ENCODE data around the gene FANCC. TPM values are rescaled to one million over a fixed set of nuclear protein-coding genes. Genes with fewer than 3 reads are reported as not detected.
A peak's percentile ranks its signal among the peaks of the same experiment; 100 is the strongest.

FANCC gene
- total RNA-seq, 4 donors from 2014 or later, result 7.7 to 27.8 (median 9.0) TPM

- Histone ChIP-seq H3K4me1 (peaks cover 74% of the 10 kb centered on the region), H3K27ac (peak overlapping the region; percentile 82), H3K9me3 (no peaks in the 10 kb centered on the region), H3K4me3 (no peak overlapping the region), H3K27me3 (no peaks in the 10 kb centered on the region), H3K36me3 (peaks cover 19% of the 10 kb centered on the region)
- 72% methylated on average over 16 of the region's 20 CpGs for WGBS
- TF ChIP-seq POLR2A (IDR thresholded peaks at IDR 0.05), result no peak
- no peak for TF ChIP-seq EP300 (IDR thresholded peaks at IDR 0.05)
- no peak for TF ChIP-seq POLR2AphosphoS5 (IDR thresholded peaks at IDR 0.05)
- TF ChIP-seq CTCF (IDR thresholded peaks at IDR 0.05), result no peak
- no peak for DNase-seq (ENCODE audit: low spot score in 2 of 2)
Measured at GRCh38 chr9:95103871-95104580, 213.5 kb downstream of the FANCC start.

- DNase-seq (ENCODE audit: low spot score in 2 of 2), result no peak
- H3K27me3 ChIP-seq, result no peaks in the 10 kb centered on the region
- H3K4me3 ChIP-seq, result no peak overlapping the region
- 67% methylated on average over 15 of the region's 15 CpGs for WGBS
- TF ChIP-seq POLR2AphosphoS5 (IDR thresholded peaks at IDR 0.05) (no peak), EP300 (IDR thresholded peaks at IDR 0.05) (no peak)
- H3K4me1 ChIP-seq, result peaks cover 76% of the 10 kb centered on the region
- peak overlapping the region; percentile 84 for H3K27ac ChIP-seq
- peaks cover 15% of the 10 kb centered on the region for H3K36me3 ChIP-seq
- H3K9me3 ChIP-seq, result no peaks in the 10 kb centered on the region
Measured at GRCh38 chr9:95103281-95103771, 214.2 kb downstream of the FANCC start.

GRCh38 chr9:95102572-95102971 lies 214.9 kb downstream of the FANCC start:
- 65% methylated on average over 10 of the region's 18 CpGs for WGBS
- Histone ChIP-seq H3K36me3 (peaks cover 12% of the 10 kb centered on the region), H3K9me3 (no peaks in the 10 kb centered on the region), H3K27ac (peak overlapping the region; percentile 84), H3K27me3 (no peaks in the 10 kb centered on the region), H3K4me3 (no peak overlapping the region), H3K4me1 (peaks cover 78% of the 10 kb centered on the region)
- no peak for TF ChIP-seq CTCF (IDR thresholded peaks at IDR 0.05)
- no peak for TF ChIP-seq POLR2A (IDR thresholded peaks at IDR 0.05)
- TF ChIP-seq POLR2AphosphoS5 (IDR thresholded peaks at IDR 0.05), result no peak
- TF ChIP-seq EP300 (IDR thresholded peaks at IDR 0.05), result no peak
- no peak for DNase-seq (ENCODE audit: low spot score in 2 of 2)

- no peak for DNase-seq (ENCODE audit: low spot score in 2 of 2)
- 57% methylated on average over 8 of the region's 8 CpGs for WGBS
- no peaks in the 10 kb centered on the region for H3K9me3 ChIP-seq
- H3K4me1 ChIP-seq, result peaks cover 78% of the 10 kb centered on the region
- H3K27ac ChIP-seq, result peak overlapping the region; percentile 84
- H3K4me3 ChIP-seq, result no peak overlapping the region
- peak in 2 of 3 donors; percentile 54 to 62 for TF ChIP-seq POLR2AphosphoS5 (IDR thresholded peaks at IDR 0.05)
- TF ChIP-seq EP300 (IDR thresholded peaks at IDR 0.05), result no peak
- peaks cover 7% of the 10 kb centered on the region for H3K36me3 ChIP-seq
- no peaks in the 10 kb centered on the region for H3K27me3 ChIP-seq
Measured at GRCh38 chr9:95102001-95102433, 215.5 kb downstream of the FANCC start.

- H3K36me3 ChIP-seq, result peaks cover under 1% of the 10 kb centered on the region
- no peak overlapping the region for H3K4me3 ChIP-seq
- 79% methylated on average over 12 of the region's 12 CpGs for WGBS
- H3K4me1 ChIP-seq, result peaks cover 75% of the 10 kb centered on the region
- no peaks in the 10 kb centered on the region for H3K9me3 ChIP-seq
- peak overlapping the region; percentile 84 for H3K27ac ChIP-seq
- H3K27me3 ChIP-seq, result no peaks in the 10 kb centered on the region
- TF ChIP-seq POLR2AphosphoS5 (IDR thresholded peaks at IDR 0.05), result no peak
- TF ChIP-seq POLR2A (IDR thresholded peaks at IDR 0.05), result no peak
- TF ChIP-seq CTCF (IDR thresholded peaks at IDR 0.05), result no peak
- no peak for TF ChIP-seq EP300 (IDR thresholded peaks at IDR 0.05)
- DNase-seq (ENCODE audit: low spot score in 2 of 2), result no peak
Measured at GRCh38 chr9:95101326-95101725, 216.2 kb downstream of the FANCC start.

- Histone ChIP-seq H3K4me1 (peaks cover 70% of the 10 kb centered on the region), H3K36me3 (no peaks in the 10 kb centered on the region), H3K9me3 (no peaks in the 10 kb centered on the region), H3K4me3 (no peak overlapping the region), H3K27me3 (no peaks in the 10 kb centered on the region), H3K27ac (peak overlapping the region; percentile 84)
- DNase-seq (ENCODE audit: low spot score in 2 of 2), result no peak
- TF ChIP-seq POLR2AphosphoS5 (IDR thresholded peaks at IDR 0.05) (no peak), EP300 (IDR thresholded peaks at IDR 0.05) (no peak), POLR2A (IDR thresholded peaks at IDR 0.05) (no peak), CTCF (IDR thresholded peaks at IDR 0.05) (no peak)
- 79% methylated on average over 4 of the region's 4 CpGs for WGBS
Measured at GRCh38 chr9:95100071-95100627, 217.4 kb downstream of the FANCC start.
